Loucy (cell line): Measurements from ENCODE around the gene ATRNL1.
"Not testable (repeated sequence)": the region's sequence is repeated elsewhere in the genome, so short reads cannot be mapped to it uniquely, and the experiment has no call there.

ENCODE experiments used
- CTCF ChIP-seq: fragments of 200-600 bp; sonication (generic); conservative IDR thresholded peaks from 2 replicates; pipeline ENCODE4 v1.5.1; 2014; ENCODE audit warnings: mild to moderate bottlenecking, antibody characterized with exemption, low read length
- EZH2phosphoT487 ChIP-seq: fragments of 200-600 bp; IDR thresholded peaks from 2 replicates; pipeline ENCODE4 v1.6.1; 2018; ENCODE audit warnings: antibody characterized with exemption, mild to moderate bottlenecking, moderate library complexity, borderline replicate concordance

GRCh38 chr10:115207276-115207675, 114.1 kb downstream of the ATRNL1 start:
- TF ChIP-seq EZH2phosphoT487, CTCF: not testable (repeated sequence)
